GM12872 (cell line): ENCODE measurements around the gene TNS1.

Source experiments
- TF ChIP-seq, protein P1 (sequence below): IDR thresholded peaks from 3 replicates; pipeline ENCODE4 v1.5.1; 2011; ENCODE audit warnings: low read depth, mild to moderate bottlenecking, low read length, moderate library complexity; ENCODE audit not compliant: insufficient read depth

TNS1 gene

DNA sequence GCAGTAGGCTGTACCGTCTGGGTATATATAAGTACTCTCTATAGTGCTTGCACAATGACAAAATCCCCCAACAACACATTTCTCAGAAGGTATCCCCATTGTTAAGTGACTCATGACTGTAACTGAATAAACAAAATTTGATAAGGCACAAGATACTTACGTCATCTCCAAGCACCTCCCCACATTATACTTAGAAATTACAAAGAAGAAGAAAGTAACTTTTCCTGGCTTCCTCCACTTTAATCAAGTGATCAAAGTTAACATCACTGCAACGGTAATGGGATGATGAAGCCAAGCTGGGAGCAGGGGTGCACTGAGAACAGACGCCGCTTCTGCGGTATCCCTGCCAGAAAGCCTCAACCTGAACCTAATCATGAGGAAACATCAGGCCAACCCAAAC lies 9.7 kb downstream of the TNS1 start:
- TF ChIP-seq, protein P1, sequence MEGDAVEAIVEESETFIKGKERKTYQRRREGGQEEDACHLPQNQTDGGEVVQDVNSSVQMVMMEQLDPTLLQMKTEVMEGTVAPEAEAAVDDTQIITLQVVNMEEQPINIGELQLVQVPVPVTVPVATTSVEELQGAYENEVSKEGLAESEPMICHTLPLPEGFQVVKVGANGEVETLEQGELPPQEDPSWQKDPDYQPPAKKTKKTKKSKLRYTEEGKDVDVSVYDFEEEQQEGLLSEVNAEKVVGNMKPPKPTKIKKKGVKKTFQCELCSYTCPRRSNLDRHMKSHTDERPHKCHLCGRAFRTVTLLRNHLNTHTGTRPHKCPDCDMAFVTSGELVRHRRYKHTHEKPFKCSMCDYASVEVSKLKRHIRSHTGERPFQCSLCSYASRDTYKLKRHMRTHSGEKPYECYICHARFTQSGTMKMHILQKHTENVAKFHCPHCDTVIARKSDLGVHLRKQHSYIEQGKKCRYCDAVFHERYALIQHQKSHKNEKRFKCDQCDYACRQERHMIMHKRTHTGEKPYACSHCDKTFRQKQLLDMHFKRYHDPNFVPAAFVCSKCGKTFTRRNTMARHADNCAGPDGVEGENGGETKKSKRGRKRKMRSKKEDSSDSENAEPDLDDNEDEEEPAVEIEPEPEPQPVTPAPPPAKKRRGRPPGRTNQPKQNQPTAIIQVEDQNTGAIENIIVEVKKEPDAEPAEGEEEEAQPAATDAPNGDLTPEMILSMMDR, result no peak

DNA sequence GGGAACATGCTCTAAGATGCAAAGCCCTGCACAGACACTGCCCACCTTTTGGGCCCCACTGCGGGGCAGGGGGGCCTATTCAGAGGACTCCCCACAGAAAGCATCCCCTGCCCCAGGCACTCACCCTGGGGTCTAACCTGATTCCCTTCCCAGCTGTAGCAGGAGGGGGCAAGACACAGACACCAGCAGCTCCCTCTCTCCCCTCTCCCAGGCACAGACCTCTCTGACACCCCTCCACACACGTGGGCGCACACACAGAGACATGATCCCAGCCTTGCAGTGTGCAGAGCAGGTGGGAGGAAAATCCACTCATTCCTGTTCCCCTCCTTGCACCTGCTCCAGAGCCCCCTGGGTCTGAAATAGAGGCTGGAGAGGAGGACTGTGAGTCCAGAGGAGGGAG lies 10.7 kb downstream of the TNS1 start:
- TF ChIP-seq, protein P1, result no peak

DNA sequence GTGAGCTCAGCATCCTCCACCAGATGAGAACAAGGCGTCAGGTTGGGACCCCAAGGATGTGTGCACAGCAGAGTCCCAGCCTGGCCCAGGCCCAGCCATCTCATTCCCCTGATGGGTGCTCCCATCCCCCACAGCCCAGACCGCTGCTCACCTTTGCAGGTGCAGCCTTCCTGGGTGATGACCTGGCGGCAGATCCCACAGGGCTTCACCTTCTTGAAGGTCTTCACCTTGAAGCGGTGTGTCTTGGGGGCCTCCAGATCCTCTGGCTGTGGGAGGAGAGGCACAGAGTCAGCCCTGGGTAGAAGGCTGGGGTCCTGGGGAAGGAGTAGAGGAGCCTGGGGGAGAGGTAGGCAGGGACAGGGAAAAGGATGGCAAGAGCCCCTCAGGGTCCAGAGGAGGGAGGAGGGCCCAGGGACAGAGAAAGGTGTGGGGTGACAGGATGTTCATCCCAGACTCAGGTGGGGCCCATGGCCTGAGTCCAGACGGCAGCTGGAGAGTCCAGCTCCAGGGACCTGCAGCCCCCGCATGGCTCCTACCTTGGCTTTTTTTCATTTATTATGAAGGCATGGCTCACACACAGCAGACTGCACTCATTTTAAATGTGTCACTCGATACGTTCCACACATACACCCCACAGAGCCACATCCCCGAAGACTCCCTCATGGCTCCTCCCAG lies 11.9 kb downstream of the TNS1 start:
- TF ChIP-seq, protein P1, result no peak

DNA sequence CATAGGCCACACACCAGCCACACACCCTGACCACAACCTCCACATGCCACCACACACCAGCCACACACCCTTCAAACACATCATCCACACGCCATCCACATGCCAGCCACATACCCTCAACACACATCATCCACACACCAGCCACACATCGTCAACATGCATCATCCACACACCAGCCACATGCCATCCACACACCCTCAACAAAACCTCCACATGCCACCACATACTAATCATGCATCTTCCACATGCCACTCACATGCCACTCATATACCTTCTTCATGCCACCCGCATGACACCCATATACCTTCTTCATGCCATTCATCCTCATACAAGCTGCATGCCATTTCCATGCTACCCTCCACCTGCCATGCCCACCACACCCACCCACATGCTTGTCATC lies 12.4 kb downstream of the TNS1 start:
- TF ChIP-seq, protein P1, result no peak

DNA sequence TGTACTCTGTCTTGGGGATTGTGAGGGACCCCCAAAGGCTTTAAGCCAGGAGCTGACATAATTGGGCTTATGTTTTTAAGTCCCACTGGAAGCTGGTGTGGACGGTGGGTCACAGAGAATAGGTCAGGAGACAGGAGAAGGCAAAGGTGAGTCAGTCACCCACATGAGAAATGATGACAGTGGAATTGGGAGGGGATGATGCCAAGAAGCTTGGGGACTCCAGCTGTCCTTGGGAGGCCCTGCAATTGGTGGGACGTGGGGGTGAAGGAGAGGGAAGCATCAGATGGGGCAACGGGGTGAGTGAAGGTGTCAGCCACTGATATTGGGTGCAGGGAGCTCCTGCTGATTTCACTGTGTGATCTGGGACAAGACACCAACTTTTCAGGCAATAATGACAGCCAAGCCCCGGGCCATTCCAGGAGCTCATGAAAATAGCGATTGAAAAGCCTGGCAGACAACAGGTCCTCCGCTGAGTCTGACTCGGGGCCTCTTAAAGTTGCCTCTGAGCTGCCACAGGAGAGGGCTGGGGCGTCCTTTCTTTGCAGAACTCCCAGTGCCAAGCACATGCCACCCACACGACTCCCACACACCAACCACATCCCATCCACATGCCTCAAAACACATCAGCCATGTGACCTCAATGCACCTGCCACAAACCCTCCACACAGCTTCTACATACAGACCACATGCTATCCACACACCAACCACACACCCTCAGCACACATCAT lies 13.4 kb downstream of the TNS1 start:
- TF ChIP-seq, protein P1, result no peak

DNA sequence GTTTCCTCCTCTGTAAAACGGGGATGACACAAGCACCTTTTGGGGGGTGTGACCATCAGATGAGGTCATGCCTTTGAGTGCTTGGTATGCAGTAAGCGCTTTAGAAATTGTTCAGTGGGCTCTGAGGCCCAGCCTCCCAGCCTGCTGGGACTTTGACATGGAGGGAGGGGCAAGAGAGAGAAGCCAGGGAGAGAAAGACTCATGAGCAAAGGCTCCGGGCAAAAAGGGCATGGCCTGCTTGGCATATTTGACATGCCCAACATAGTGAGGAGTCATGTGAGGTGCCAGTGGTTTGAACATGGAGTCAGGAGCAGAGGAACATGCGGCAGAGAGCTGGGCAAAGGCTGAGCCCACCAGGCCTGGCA lies 14.0 kb downstream of the TNS1 start:
- TF ChIP-seq, protein P1, result no peak

DNA sequence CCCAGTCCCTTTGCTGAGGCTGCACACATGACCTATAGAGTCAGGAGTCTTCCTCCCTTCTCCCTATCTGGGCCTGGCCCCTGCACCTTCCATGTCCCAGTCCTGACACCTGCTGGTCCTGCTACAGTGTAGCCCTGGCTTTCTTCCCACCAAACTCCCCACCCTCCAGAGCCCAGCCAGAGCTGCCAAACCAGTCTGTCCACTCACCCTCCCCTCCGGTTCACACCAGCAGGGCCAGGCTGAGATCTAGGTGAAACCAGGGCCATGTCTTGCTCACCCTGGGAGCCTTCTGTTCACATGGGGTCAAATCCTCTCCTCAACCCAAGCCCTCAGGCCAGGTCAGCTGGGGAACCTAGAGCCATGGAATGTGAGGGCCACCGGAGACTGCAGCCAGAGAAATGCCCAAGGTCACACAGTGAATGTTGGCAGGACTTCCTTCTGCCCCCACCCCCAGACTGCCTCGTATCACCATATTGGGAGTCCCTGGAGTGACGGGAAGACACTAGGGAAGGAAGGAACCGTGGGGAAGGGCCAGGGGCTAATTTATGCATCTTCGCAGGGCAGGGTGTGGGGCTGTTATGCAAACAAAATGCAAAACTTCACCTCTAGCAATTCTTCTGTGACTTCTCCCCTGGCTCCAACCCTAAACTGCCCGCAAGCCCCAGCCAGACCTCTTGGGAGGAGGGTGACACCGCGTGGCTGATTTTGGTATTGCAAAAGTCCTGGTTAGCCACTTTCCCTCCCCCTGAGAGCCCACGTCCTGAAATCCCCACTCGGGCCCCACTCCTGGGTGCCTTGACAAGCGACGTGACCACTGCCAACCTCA lies 14.6 kb downstream of the TNS1 start:
- TF ChIP-seq, protein P1, result peak; percentile 87
